Heart left ventricle (tissue), 13 donors: ENCODE data around the gene SNX8.

ENCODE experiments used
- POLR2A ChIP-seq, 2 donors: fragments of 450-650 bp; IDR thresholded peaks; one replicate each; pipeline ENCODE4 v1.6.1; 2017; ENCODE audit warnings: antibody characterized with exemption in 2 of 2, mild to moderate bottlenecking in 2 of 2, moderate library complexity in 2 of 2
- TF ChIP-seq, protein P1 (sequence below), 12 donors: fragments of 200-600 bp; sonication (generic) in 4 of 12; IDR thresholded peaks; one replicate each; pipeline versions ENCODE4 v1.5.0 to v1.8.0; 2018 to 2022; ENCODE audit warnings: antibody characterized with exemption in 12 of 12, mild to moderate bottlenecking in 5 of 12
- donor health status: ischemic (EF 13 %, LVEDD 7.1; RV severe dilation, severe dysfunction).
- donor health status: DM: no; HTN: yes; CAD: no.
- donor health status: DM: no; HTN: no; CAD: no.
- donor health status: ischemic (EF 25% LVEDD 6.9; RV normal size, moderate dysfunction).
- donor health status: ischemic (EF 25% LVEDD 5.7; RV mildly dilated, moderate dysfunction).
- donor health status: ischemic (EF 35%, LVEDD 5.7; RV mildly dilated, moderate dysfunction).
- donor health status: nonischemic (EF 11% LVEDD 7.7; RV severe dilation, severe dysfunction).
- donor health status: DM: yes; HTN: yes; CAD: no.
- donor health status: PGD.
- donor health status: ischemic (EF 29% LVEDD 5.4; RV normal size, mild dysfunction).
- donor health status: nonischemic (EF 23%, LVEDD 6.1; RV moderate dilation, normal function).

DNA sequence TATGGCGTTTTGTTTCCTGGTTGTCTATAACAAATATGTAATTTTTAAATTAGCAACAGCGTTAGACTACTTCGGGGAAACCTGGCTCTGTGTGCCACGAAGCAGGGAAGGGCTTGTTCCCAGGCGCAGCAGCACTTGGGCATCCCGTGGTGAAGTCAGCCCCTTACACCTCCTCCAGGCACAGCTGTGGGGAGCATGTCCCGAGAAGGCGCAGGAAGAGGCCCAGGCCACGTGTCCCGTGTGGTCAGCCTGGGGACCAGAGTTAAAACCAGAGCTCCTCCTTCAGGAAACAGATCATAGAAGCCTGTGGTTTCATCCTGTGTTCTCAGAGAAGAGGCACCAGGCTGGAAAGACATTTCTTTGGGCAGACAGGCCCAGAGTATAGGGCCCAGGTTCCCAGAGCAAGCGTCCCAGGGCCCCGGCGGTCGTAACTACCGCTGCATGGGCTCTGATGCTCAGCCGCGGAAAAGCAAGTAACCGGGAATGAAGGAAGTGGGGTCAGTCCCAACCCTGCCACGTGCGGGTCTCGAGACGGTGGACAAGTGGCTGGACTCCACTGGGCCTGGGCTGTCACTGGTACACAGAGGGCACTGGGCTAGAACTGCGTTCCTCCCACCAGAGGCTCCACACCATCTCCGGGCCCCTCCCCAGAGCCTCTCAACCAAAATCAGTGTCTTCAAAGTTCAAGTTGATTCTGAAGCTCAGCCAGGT lies 65.1 kb downstream of the SNX8 start:
- TF ChIP-seq, protein P1, sequence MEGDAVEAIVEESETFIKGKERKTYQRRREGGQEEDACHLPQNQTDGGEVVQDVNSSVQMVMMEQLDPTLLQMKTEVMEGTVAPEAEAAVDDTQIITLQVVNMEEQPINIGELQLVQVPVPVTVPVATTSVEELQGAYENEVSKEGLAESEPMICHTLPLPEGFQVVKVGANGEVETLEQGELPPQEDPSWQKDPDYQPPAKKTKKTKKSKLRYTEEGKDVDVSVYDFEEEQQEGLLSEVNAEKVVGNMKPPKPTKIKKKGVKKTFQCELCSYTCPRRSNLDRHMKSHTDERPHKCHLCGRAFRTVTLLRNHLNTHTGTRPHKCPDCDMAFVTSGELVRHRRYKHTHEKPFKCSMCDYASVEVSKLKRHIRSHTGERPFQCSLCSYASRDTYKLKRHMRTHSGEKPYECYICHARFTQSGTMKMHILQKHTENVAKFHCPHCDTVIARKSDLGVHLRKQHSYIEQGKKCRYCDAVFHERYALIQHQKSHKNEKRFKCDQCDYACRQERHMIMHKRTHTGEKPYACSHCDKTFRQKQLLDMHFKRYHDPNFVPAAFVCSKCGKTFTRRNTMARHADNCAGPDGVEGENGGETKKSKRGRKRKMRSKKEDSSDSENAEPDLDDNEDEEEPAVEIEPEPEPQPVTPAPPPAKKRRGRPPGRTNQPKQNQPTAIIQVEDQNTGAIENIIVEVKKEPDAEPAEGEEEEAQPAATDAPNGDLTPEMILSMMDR (IDR thresholded peaks at IDR 0.05): peak in 3 of 12 donors; percentile 26 to 34 (median 33)
- no peak for TF ChIP-seq POLR2A (IDR thresholded peaks at IDR 0.05)
